Neuronal stem cell (in vitro differentiated cells): ENCODE data around the gene QSER1.

Experiments
- DNase-seq: peaks from one replicate; pipeline ENCODE4 v3.0.0-alpha.2; 2013; ENCODE audit warnings: low spot score
- H2AFZ ChIP-seq: one replicate; pipeline ENCODE4 v1.6.1; 2013; ENCODE audit warnings: mild to moderate bottlenecking, low read length, inconsistent platforms
- H2AK5ac ChIP-seq: 2 replicates; pipeline ENCODE4 v1.6.1; 2013; ENCODE audit warnings: low read depth, mild to moderate bottlenecking, inconsistent platforms, low read length, moderate library complexity, mixed read lengths
- H2BK120ac ChIP-seq: 2 replicates; pipeline ENCODE4 v1.6.1; 2013; ENCODE audit warnings: low read depth, mild to moderate bottlenecking, inconsistent platforms, low read length, moderate library complexity, mixed read lengths
- H2BK12ac ChIP-seq: one replicate; pipeline ENCODE4 v1.6.1; 2013; ENCODE audit warnings: low read length, inconsistent platforms
- H2BK15ac ChIP-seq: 2 replicates; pipeline ENCODE4 v1.6.1; 2013; ENCODE audit warnings: mild to moderate bottlenecking, low read length, inconsistent platforms, mixed read lengths
- H2BK5ac ChIP-seq: one replicate; pipeline ENCODE4 v1.6.1; 2013; ENCODE audit warnings: inconsistent platforms, mild to moderate bottlenecking, low read length, moderate library complexity
- H3K14ac ChIP-seq: one replicate; pipeline ENCODE4 v1.6.1; 2013; ENCODE audit warnings: low read length, inconsistent platforms
- H3K18ac ChIP-seq: 2 replicates; pipeline ENCODE4 v1.6.1; 2013; ENCODE audit warnings: low read length, inconsistent platforms
- H3K23ac ChIP-seq: 2 replicates; pipeline ENCODE4 v1.6.1; 2013; ENCODE audit warnings: low read depth, mild to moderate bottlenecking, mixed read lengths, low read length, inconsistent platforms; ENCODE audit not compliant: poor library complexity
- H3K27ac ChIP-seq: replicated peaks from 3 replicates; pipeline ENCODE4 v1.5.1; 2013; ENCODE audit warnings: low read length, inconsistent platforms
- H3K27me3 ChIP-seq, 3 experiments: 2 replicates each; pipeline ENCODE4 v1.6.1; 2013; ENCODE audit warnings: low read length in 3 of 3, mild to moderate bottlenecking in 2 of 3, inconsistent platforms in 1 of 3, low read depth in 1 of 3, mixed read lengths in 1 of 3, moderate library complexity in 1 of 3; ENCODE audit not compliant: control insufficient read depth in 3 of 3, insufficient read depth in 3 of 3
- H3K36me3 ChIP-seq, 2 donors: replicated peaks in 1 of 2; 2 replicates each; pipeline ENCODE4 v1.6.1; 2013; ENCODE audit warnings: low read length in 2 of 2; ENCODE audit not compliant: control insufficient read depth in 2 of 2, insufficient read depth in 2 of 2
- H3K4ac ChIP-seq: 2 replicates; pipeline ENCODE4 v1.6.1; 2013; ENCODE audit warnings: inconsistent platforms, mild to moderate bottlenecking, low read length, moderate library complexity
- H3K4me1 ChIP-seq, 2 donors: 1 replicate in 1 of 2; 2 replicates in 1 of 2; pipeline ENCODE4 v1.6.1; 2013; ENCODE audit warnings: low read length in 2 of 2, low read depth in 1 of 2; ENCODE audit not compliant: control insufficient read depth in 2 of 2, insufficient read depth in 1 of 2
- H3K4me2 ChIP-seq: one replicate; pipeline ENCODE4 v1.6.1; 2013; ENCODE audit warnings: mild to moderate bottlenecking, low read length, inconsistent platforms; ENCODE audit not compliant: insufficient read depth, poor library complexity, severe bottlenecking
- H3K4me3 ChIP-seq, 2 donors: 2 replicates each; pipeline ENCODE4 v1.5.1; 2013; ENCODE audit warnings: low read length in 2 of 2, mild to moderate bottlenecking in 2 of 2, inconsistent platforms in 1 of 2, moderate library complexity in 1 of 2
- H3K79me1 ChIP-seq: one replicate; pipeline ENCODE4 v1.6.1; 2013; ENCODE audit warnings: low read depth, mild to moderate bottlenecking, inconsistent platforms, low read length, moderate library complexity
- H3K9ac ChIP-seq: one replicate; pipeline ENCODE4 v1.6.1; 2013; ENCODE audit warnings: mild to moderate bottlenecking, low read depth, low read length, inconsistent platforms; ENCODE audit not compliant: poor library complexity
- H3K9me3 ChIP-seq, 2 donors: replicated peaks in 1 of 2; 2 replicates each; pipeline versions ENCODE3 to v1.6.1; 2013; ENCODE audit warnings: low read length in 2 of 2, mild to moderate bottlenecking in 2 of 2, inconsistent platforms in 1 of 2, low read depth in 1 of 2, mixed read lengths in 1 of 2, moderate library complexity in 1 of 2; ENCODE audit not compliant: control insufficient read depth in 2 of 2, insufficient read depth in 1 of 2
- H4K8ac ChIP-seq: one replicate; pipeline ENCODE4 v1.6.1; 2013; ENCODE audit warnings: low read depth, mild to moderate bottlenecking, inconsistent platforms, low read length, moderate library complexity
- H4K91ac ChIP-seq: one replicate; pipeline ENCODE4 v1.6.1; 2013; ENCODE audit warnings: low read length, low read depth, mild to moderate bottlenecking, inconsistent platforms; ENCODE audit not compliant: poor library complexity
- WGBS, 2 donors: extraction: QIAGEN DNeasy Blood & Tissue Kit; methylation state at CpG; one replicate each; pipeline ENCODE4 v1.1.7; 2013; ENCODE audit warnings: missing lambda C conversion rate in 2 of 2, mixed read lengths in 1 of 2; ENCODE audit not compliant: insufficient read length in 2 of 2, insufficient replicate concordance in 1 of 2; ENCODE audit errors: extremely low coverage in 2 of 2; 5-methylcytosine and 5-hydroxymethylcytosine counted together

Gene QSER1

DNA sequence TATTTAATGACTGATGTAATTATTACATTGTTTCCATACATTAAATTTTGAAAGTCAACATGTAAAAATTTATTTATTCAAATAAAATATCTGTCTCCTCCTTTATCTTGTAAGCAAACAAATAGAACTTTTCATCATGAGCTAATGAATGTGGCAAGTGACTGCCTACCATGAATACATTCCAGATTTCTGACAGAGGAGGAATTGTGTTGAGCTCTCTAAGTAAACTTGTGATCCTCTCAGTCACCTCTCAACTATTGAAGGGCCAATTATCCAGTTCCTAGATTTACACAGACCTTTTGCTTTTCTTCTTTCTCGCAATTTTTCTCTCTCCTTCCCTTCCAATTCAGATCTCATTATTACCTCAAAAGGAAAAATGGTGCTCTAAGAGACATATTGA is 41.4 kb upstream of the QSER1 start:
- no peak overlapping the region for H4K91ac ChIP-seq
- no peak overlapping the region for H3K4me3 ChIP-seq
- H3K4me2 ChIP-seq, result no peak overlapping the region
- no peak for DNase-seq
- no peak overlapping the region for H2AFZ ChIP-seq
- H3K4ac ChIP-seq, result no peak overlapping the region
- no peak overlapping the region for H3K14ac ChIP-seq
- H4K8ac ChIP-seq, result no peak overlapping the region
- no peaks in the 10 kb centered on the region for H3K36me3 ChIP-seq
- no peak overlapping the region for H3K18ac ChIP-seq
- WGBS, 2 donors, result no CpG with 5 or more reads among the region's 1 CpG
- H2BK120ac ChIP-seq, result no peak overlapping the region
- peaks cover 0 to 2% of the 10 kb centered on the region in 2 donors for H3K9me3 ChIP-seq
- no peak overlapping the region for H2BK5ac ChIP-seq
- H2BK12ac ChIP-seq, result no peak overlapping the region
- H3K27ac ChIP-seq, result no peak overlapping the region
- no peaks in the 10 kb centered on the region for H3K27me3 ChIP-seq
- H2BK15ac ChIP-seq, result no peak overlapping the region
- H3K4me1 ChIP-seq, result no peaks in the 10 kb centered on the region
- H2AK5ac ChIP-seq, result no peak overlapping the region
- no peaks in the 10 kb centered on the region for H3K79me1 ChIP-seq
- H3K9ac ChIP-seq, result no peak overlapping the region
- H3K23ac ChIP-seq, result no peak overlapping the region

DNA sequence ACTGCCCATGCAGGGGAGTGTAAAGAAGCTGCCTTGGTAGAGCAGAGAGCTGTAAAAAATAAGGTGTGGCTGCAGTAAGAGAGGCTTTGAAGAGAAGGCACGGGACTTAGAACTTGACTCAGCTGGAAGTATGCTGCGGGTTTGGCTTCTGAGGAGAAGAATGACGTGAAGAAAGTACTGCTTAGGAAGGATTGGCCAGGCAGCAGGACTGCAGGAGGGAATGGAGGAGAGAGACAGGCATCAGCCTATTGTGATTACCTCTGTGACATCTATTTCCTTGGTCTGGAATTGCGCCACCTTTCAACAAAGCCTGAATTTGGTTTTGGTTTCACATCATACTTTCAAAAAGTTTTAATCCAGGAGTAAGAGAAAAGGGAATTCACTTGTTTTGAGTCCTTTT is 40.4 kb upstream of the QSER1 start:
- DNase-seq, result no peak
- no CpG with 5 or more reads among the region's 4 CpGs for WGBS, 2 donors
- no peak overlapping the region for H3K27ac ChIP-seq

DNA sequence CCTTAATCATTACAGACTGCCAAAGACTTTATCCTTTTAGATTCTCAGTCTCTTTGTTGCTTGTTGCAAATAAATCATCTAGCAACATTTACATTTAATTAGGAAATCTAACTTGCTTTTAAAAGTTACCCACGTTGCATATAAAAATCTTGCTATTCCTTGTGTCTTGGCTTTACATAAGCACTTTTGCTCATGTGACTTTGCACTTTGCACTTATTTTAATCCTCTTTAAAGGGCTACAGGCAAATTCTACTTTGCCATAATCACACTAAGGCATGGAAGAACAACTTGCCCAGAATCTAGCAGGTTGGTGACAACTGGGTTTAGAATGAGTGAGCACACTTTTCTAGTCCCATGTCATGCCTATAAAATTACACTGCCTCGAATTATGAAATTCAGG is 37.0 kb upstream of the QSER1 start:
- H4K91ac ChIP-seq, result no peak overlapping the region
- no CpG with 5 or more reads among the region's 2 CpGs for WGBS, 2 donors
- no peak overlapping the region for H2BK120ac ChIP-seq
- H3K27ac ChIP-seq, result no peak overlapping the region
- no peak overlapping the region for H3K4me2 ChIP-seq
- no peak overlapping the region for H3K4ac ChIP-seq
- H2BK5ac ChIP-seq, result no peak overlapping the region
- H3K79me1 ChIP-seq, result no peaks in the 10 kb centered on the region
- H2BK15ac ChIP-seq, result no peak overlapping the region
- H3K18ac ChIP-seq, result no peak overlapping the region
- no peak overlapping the region for H3K23ac ChIP-seq
- no peak overlapping the region for H4K8ac ChIP-seq
- H3K4me1 ChIP-seq, result no peaks in the 10 kb centered on the region
- H2BK12ac ChIP-seq, result no peak overlapping the region
- peaks cover 0 to 4% (median 0%) of the 10 kb centered on the region in 3 experiments for H3K27me3 ChIP-seq
- H3K14ac ChIP-seq, result no peak overlapping the region
- H3K4me3 ChIP-seq, result no peak overlapping the region
- H3K9ac ChIP-seq, result no peak overlapping the region
- no peaks in the 10 kb centered on the region for H3K36me3 ChIP-seq
- no peaks in the 10 kb centered on the region for H3K9me3 ChIP-seq
- DNase-seq, result no peak
- no peak overlapping the region for H2AFZ ChIP-seq
- no peak overlapping the region for H2AK5ac ChIP-seq

More for the DNA sequence above, 40.4 kb upstream of the QSER1 start:
- no peak overlapping the region for H2BK12ac ChIP-seq
- no peak overlapping the region for H3K4me2 ChIP-seq
- H3K14ac ChIP-seq, result no peak overlapping the region
- H3K9me3 ChIP-seq, result peaks cover 0 to 2% of the 10 kb centered on the region in 2 donors
- H3K4ac ChIP-seq, result no peak overlapping the region
- H3K18ac ChIP-seq, result no peak overlapping the region
- no peak overlapping the region for H2BK5ac ChIP-seq
- H3K79me1 ChIP-seq, result no peaks in the 10 kb centered on the region
- no peak overlapping the region for H3K9ac ChIP-seq
- H3K36me3 ChIP-seq, result no peaks in the 10 kb centered on the region
- H4K91ac ChIP-seq, result no peak overlapping the region
- H2BK120ac ChIP-seq, result no peak overlapping the region
- no peak overlapping the region for H2AK5ac ChIP-seq
- H2AFZ ChIP-seq, result no peak overlapping the region
- no peak overlapping the region for H3K4me3 ChIP-seq
- H3K27me3 ChIP-seq, result no peaks in the 10 kb centered on the region
- H3K4me1 ChIP-seq, result no peaks in the 10 kb centered on the region
- H3K23ac ChIP-seq, result no peak overlapping the region
- H4K8ac ChIP-seq, result no peak overlapping the region
- H2BK15ac ChIP-seq, result no peak overlapping the region

DNA sequence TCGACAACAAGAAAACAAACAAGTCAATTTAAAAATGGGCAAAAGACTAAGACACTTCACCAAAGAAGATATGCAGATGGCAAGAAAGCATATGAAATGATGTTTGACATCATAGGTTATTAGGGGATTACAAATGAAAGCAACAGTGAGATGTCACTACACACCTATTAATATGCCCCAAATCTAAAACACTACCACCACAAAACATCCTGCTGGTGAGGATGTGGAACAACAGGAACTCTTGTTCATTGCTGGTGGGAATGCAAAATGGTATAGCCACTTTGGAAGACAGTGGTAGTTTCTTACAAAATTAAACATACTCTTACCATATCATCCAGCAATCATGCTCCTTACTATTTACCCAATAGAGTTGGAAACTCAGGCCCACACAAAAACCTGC is 33.9 kb upstream of the QSER1 start:
- no peak for DNase-seq

More for the DNA sequence above, 33.9 kb upstream of the QSER1 start:
- Histone ChIP-seq H3K4ac (no peak overlapping the region), H3K9ac (no peak overlapping the region), H2BK5ac (no peak overlapping the region), H3K4me1 (no peaks in the 10 kb centered on the region), H2AFZ (no peak overlapping the region), H3K18ac (no peak overlapping the region), H2BK120ac (no peak overlapping the region), H3K79me1 (no peaks in the 10 kb centered on the region), H4K91ac (no peak overlapping the region), H3K4me2 (no peak overlapping the region), H3K23ac (no peak overlapping the region), H3K27ac (no peak overlapping the region), H2BK15ac (no peak overlapping the region), H3K36me3 (no peaks in the 10 kb centered on the region), H3K27me3 (peaks cover 0 to 9% (median 0%) of the 10 kb centered on the region in 3 experiments), H3K9me3 (no peaks in the 10 kb centered on the region), H3K4me3 (no peak overlapping the region), H4K8ac (no peak overlapping the region), H3K14ac (no peak overlapping the region), H2AK5ac (no peak overlapping the region), H2BK12ac (no peak overlapping the region)
- WGBS, 2 donors, result no CpG with 5 or more reads among the region's 1 CpG
